IMR-90 (cell line): ENCODE data around the gene AKAP6. TPM values are rescaled to one million over a fixed set of nuclear protein-coding genes. Genes with fewer than 3 reads are reported as not detected.

Experiments
- ATAC-seq: fragments of 200-7000 bp; cut with Tn5 transposase; 2 replicates; pipeline ENCODE4 v1.9.1; 2020; ENCODE audit warnings: low read depth, mild to moderate bottlenecking, moderate library complexity
- BruUV-seq: library from RNA; stranded (reverse); fragments of 400-500 nt; replicated peaks from 2 replicates; lab custom pipeline; 2021; lab: Mats Ljungman, UMichigan
- CTCF ChIA-PET: fragments of 300-600 bp; formaldehyde crosslinking; extraction: SDS; loops from one replicate; lab custom pipeline; 2021; ENCODE audit warnings: antibody characterized with exemption; lab: Yijun Ruan, JAX
- POLR2A ChIA-PET: fragments of 300-600 bp; sonication (Branson Sonifier 250); formaldehyde crosslinking; loops from one replicate; lab custom pipeline; 2022; ENCODE audit warnings: antibody characterized with exemption; ENCODE audit not compliant: unreplicated experiment; lab: Charles Lee
- DNase-seq: peaks from one replicate; pipeline ENCODE4 v3.0.0; 2013
- H2AFZ ChIP-seq: replicated peaks from 2 replicates; pipeline ENCODE3; 2013; ENCODE audit warnings: low read length, mild to moderate bottlenecking; ENCODE audit not compliant: poor library complexity
- H2AK5ac ChIP-seq: 2 replicates; pipeline ENCODE4 v1.6.1; 2013; ENCODE audit warnings: low read depth, low read length, inconsistent platforms
- H2AK9ac ChIP-seq: replicated peaks from 2 replicates; pipeline ENCODE3; 2013; ENCODE audit warnings: mild to moderate bottlenecking, low read depth, low read length, moderate library complexity; ENCODE audit not compliant: poor library complexity
- H2BK120ac ChIP-seq: 2 replicates; pipeline ENCODE4 v1.6.1; 2013; ENCODE audit warnings: low read depth, low read length, inconsistent platforms
- H2BK15ac ChIP-seq: 3 replicates; pipeline ENCODE4 v1.6.1; 2013; ENCODE audit warnings: low read depth, low read length, inconsistent platforms
- H2BK20ac ChIP-seq: 2 replicates; pipeline ENCODE4 v1.6.1; 2013; ENCODE audit warnings: low read depth, mild to moderate bottlenecking, inconsistent platforms, low read length, moderate library complexity
- H2BK5ac ChIP-seq: 2 replicates; pipeline ENCODE4 v1.6.1; 2013; ENCODE audit warnings: mild to moderate bottlenecking, low read depth, low read length, inconsistent platforms; ENCODE audit not compliant: poor library complexity, severe bottlenecking
- H3K14ac ChIP-seq: replicated peaks from 2 replicates; pipeline ENCODE4 v1.6.1; 2013; ENCODE audit warnings: low read depth, low read length, inconsistent platforms
- H3K18ac ChIP-seq: 2 replicates; pipeline ENCODE4 v1.6.1; 2013; ENCODE audit warnings: low read depth, low read length, control low read depth
- H3K23ac ChIP-seq: 2 replicates; pipeline ENCODE4 v1.6.1; 2013; ENCODE audit warnings: low read depth, low read length, inconsistent platforms
- H3K27ac ChIP-seq: 2 replicates; pipeline ENCODE4 v1.5.1; 2013; ENCODE audit warnings: mild to moderate bottlenecking, control low read depth, low read length; ENCODE audit not compliant: insufficient read depth
- H3K27me3 ChIP-seq: 2 replicates; pipeline ENCODE4 v1.6.1; 2013; ENCODE audit warnings: low read length; ENCODE audit not compliant: control insufficient read depth, insufficient read depth
- H3K36me3 ChIP-seq: 2 replicates; pipeline ENCODE4 v1.6.1; 2013; ENCODE audit warnings: low read length, mixed read lengths; ENCODE audit not compliant: control insufficient read depth, insufficient read depth
- H3K4ac ChIP-seq: 2 replicates; pipeline ENCODE4 v1.6.1; 2013; ENCODE audit warnings: low read depth, low read length, inconsistent platforms
- H3K4me1 ChIP-seq: 2 replicates; pipeline ENCODE4 v1.6.1; 2013; ENCODE audit warnings: low read length, mixed read lengths; ENCODE audit not compliant: control insufficient read depth, insufficient read depth
- H3K4me2 ChIP-seq: 2 replicates; pipeline ENCODE4 v1.6.1; 2013; ENCODE audit warnings: low read depth, mild to moderate bottlenecking, control low read depth, low read length, moderate library complexity
- H3K4me3 ChIP-seq: 2 replicates; pipeline ENCODE4 v1.5.1; 2013; ENCODE audit warnings: low read depth, mild to moderate bottlenecking, control low read depth, low read length, moderate library complexity; ENCODE audit not compliant: insufficient read depth
- H3K56ac ChIP-seq: 2 replicates; pipeline ENCODE4 v1.6.1; 2013; ENCODE audit warnings: low read length, inconsistent platforms; ENCODE audit not compliant: insufficient read depth; ENCODE audit errors: extremely low read depth
- H3K79me1 ChIP-seq, 2 experiments: 2 replicates each; pipeline ENCODE4 v1.6.1; 2013; ENCODE audit warnings: low read length in 2 of 2, inconsistent platforms in 1 of 2, low read depth in 1 of 2
- H3K9ac ChIP-seq: 2 replicates; pipeline ENCODE4 v1.6.1; 2013; ENCODE audit warnings: low read depth, low read length, control low read depth
- H3K9me1 ChIP-seq: 2 replicates; pipeline ENCODE4 v1.6.1; 2013; ENCODE audit warnings: low read length, inconsistent platforms; ENCODE audit not compliant: insufficient read depth
- H3K9me3 ChIP-seq: 2 replicates; pipeline ENCODE4 v1.6.1; 2013; ENCODE audit warnings: low read length; ENCODE audit not compliant: control insufficient read depth, insufficient read depth
- H4K20me1 ChIP-seq: 2 replicates; pipeline ENCODE4 v1.6.1; 2013; ENCODE audit warnings: low read length, inconsistent platforms; ENCODE audit not compliant: insufficient read depth
- H4K5ac ChIP-seq: 2 replicates; pipeline ENCODE4 v1.6.1; 2013; ENCODE audit warnings: mild to moderate bottlenecking, low read depth, low read length, control low read depth
- H4K8ac ChIP-seq, 2 experiments: 2 replicates each; pipeline ENCODE4 v1.6.1; 2013; ENCODE audit warnings: low read depth in 2 of 2, low read length in 2 of 2, control low read depth in 1 of 2, inconsistent platforms in 1 of 2
- H4K91ac ChIP-seq: 2 replicates; pipeline ENCODE4 v1.6.1; 2013; ENCODE audit warnings: low read depth, low read length, inconsistent platforms; ENCODE audit not compliant: insufficient read depth
- BHLHE40 ChIP-seq: fragments of 150-350 bp; IDR thresholded peaks from 2 replicates; pipeline ENCODE4 v1.6.1; 2016; ENCODE audit warnings: mild to moderate bottlenecking, low read depth, low read length
- CEBPB ChIP-seq: IDR thresholded peaks from 2 replicates; pipeline ENCODE4 v1.6.1; 2012; ENCODE audit warnings: low read depth, low read length, improper control_type of control experiment
- CHD1 ChIP-seq: IDR thresholded peaks from 2 replicates; pipeline ENCODE4 v1.6.1; 2012; ENCODE audit warnings: low read depth, low read length, improper control_type of control experiment
- CTCF ChIP-seq: conservative IDR thresholded peaks from 2 replicates; pipeline ENCODE4 v1.5.1; 2012; ENCODE audit warnings: mild to moderate bottlenecking, low read depth, low read length, improper control_type of control experiment
- ELK1 ChIP-seq: fragments of 150-350 bp; IDR thresholded peaks from 2 replicates; pipeline ENCODE4 v1.6.1; 2016; ENCODE audit warnings: low read depth, mild to moderate bottlenecking, low read length, moderate library complexity, borderline replicate concordance
- FOS ChIP-seq: fragments of 150-350 bp; IDR thresholded peaks from 2 replicates; pipeline ENCODE4 v1.6.1; 2016; ENCODE audit warnings: low read depth, low read length
- MAFK ChIP-seq: IDR thresholded peaks from 2 replicates; pipeline ENCODE4 v1.6.1; 2012; ENCODE audit warnings: low read depth, low read length, improper control_type of control experiment
- MAZ ChIP-seq: IDR thresholded peaks from 2 replicates; pipeline ENCODE4 v1.6.1; 2012; ENCODE audit warnings: low read depth, mild to moderate bottlenecking, low read length, improper control_type of control experiment, moderate library complexity, borderline replicate concordance
- MXI1 ChIP-seq: IDR thresholded peaks from 2 replicates; pipeline ENCODE4 v1.6.1; 2012; ENCODE audit warnings: low read depth, mild to moderate bottlenecking, low read length, moderate library complexity, borderline replicate concordance
- NFE2L2 ChIP-seq: fragments of 150-350 bp; IDR thresholded peaks from 2 replicates; pipeline ENCODE4 v1.6.1; 2016; ENCODE audit warnings: low read depth, mild to moderate bottlenecking, low read length
- POLR2A ChIP-seq: IDR thresholded peaks from 2 replicates; pipeline ENCODE4 v1.6.1; 2012; ENCODE audit warnings: mild to moderate bottlenecking, low read depth, low read length
- RAD21 ChIP-seq: IDR thresholded peaks from 2 replicates; pipeline ENCODE4 v1.6.1; 2012; ENCODE audit warnings: low read length, improper control_type of control experiment
- RCOR1 ChIP-seq: IDR thresholded peaks from 2 replicates; pipeline ENCODE4 v1.6.1; 2012; ENCODE audit warnings: mild to moderate bottlenecking, low read length, improper control_type of control experiment; ENCODE audit not compliant: insufficient replicate concordance
- RFX5 ChIP-seq: IDR thresholded peaks from 2 replicates; pipeline ENCODE4 v1.8.0; 2012; ENCODE audit warnings: low read depth, mild to moderate bottlenecking, low read length, moderate library complexity
- SMC3 ChIP-seq: fragments of 150-350 bp; IDR thresholded peaks from 2 replicates; pipeline ENCODE4 v1.6.1; 2016; ENCODE audit warnings: low read depth, mild to moderate bottlenecking, antibody characterized with exemption, low read length, moderate library complexity
- USF2 ChIP-seq: fragments of 150-350 bp; IDR thresholded peaks from 2 replicates; pipeline ENCODE4 v1.6.1; 2017; ENCODE audit warnings: mild to moderate bottlenecking, antibody characterized with exemption, low read length, low read depth
- WGBS, 2 experiments: methylation state at CpG; one replicate each; pipeline versions ENCODE4 v1.1.5 to v1.1.7; 2013; ENCODE audit warnings: missing lambda C conversion rate in 2 of 2; ENCODE audit not compliant: insufficient read length in 1 of 2; ENCODE audit errors: extremely low coverage in 2 of 2; 5-methylcytosine and 5-hydroxymethylcytosine counted together
- dilution Hi-C: fragments of 300-500 bp; cut with HindIII; formaldehyde crosslinking; loops from one replicate; pipeline ENCODE4 v1.14.3; 2018; ENCODE audit warnings: low sequenced_read_pairs; ENCODE audit not compliant: unreplicated experiment
- in situ Hi-C: fragments of 300-500 bp; cut with MboI; formaldehyde crosslinking; loops from 3 replicates; pipeline ENCODE4 v1.14.3; 2019; ENCODE audit warnings: low sequenced_read_pairs, inconsistent platforms, mixed read lengths
- intact Hi-C: fragments of 100-400 bp; cut with micrococcal nuclease; formaldehyde crosslinking; loops from 2 replicates; pipeline ENCODE4 v1.10.0; 2022
- polyA plus RNA-seq, 3 experiments: library from polyadenylated mRNA; depleted of rRNA; stranded (reverse); fragments of >200 nt; gene quantifications; 2 replicates each; pipeline ENCODE4 v1.2.3, GENCODE V29; 2012; ENCODE audit warnings: low replicate concordance in 1 of 3
- total RNA-seq: library from RNA; depleted of rRNA; stranded (reverse); fragments of >200 nt; gene quantifications from 2 replicates; pipeline ENCODE4 v1.2.3, GENCODE V29; 2012

Gene AKAP6
- total and polyA plus RNA-seq, 2 of the 4 experiments (the other 2 are of a cell fraction), result 0.22 to 1.6 TPM

- H3K9me3 ChIP-seq, result no peaks in the 10 kb centered on the region
- intact Hi-C loops, result loop anchor here (10.0 kb wide), 1 partner anchor 553 kb away; no protein-coding TSS in a partner anchor
- peak overlapping the region; percentile 61 for H3K23ac ChIP-seq
- ChIA-PET POLR2A (no interaction called here), CTCF (interaction anchor here (0.8 kb wide), 1 partner anchor 36 kb away, joined by 3 read pairs; no protein-coding TSS in a partner anchor)
- peak overlapping the region; percentile 77; the same call in 2 of the 3 replicates for H2BK15ac ChIP-seq
- no peak for DNase-seq
- TF ChIP-seq NFE2L2 (no peak), RFX5 (no peak), FOS (no peak), RAD21 (no peak), CTCF (no peak), MXI1 (no peak), SMC3 (no peak), POLR2A (no peak), CHD1 (no peak), RCOR1 (no peak), MAFK (no peak), USF2 (no peak), ELK1 (no peak), MAZ (no peak), CEBPB (no peak), BHLHE40 (no peak)
- no peak overlapping the region for H3K4me3 ChIP-seq
- no peak overlapping the region for H2AK9ac ChIP-seq
- no peaks in the 10 kb centered on the region for H3K79me1 ChIP-seq
- H3K56ac ChIP-seq, result no peak overlapping the region
- H2BK120ac ChIP-seq, result peak overlapping the region; percentile 83
- H3K14ac ChIP-seq, result peak overlapping the region; percentile 28
- H3K9me1 ChIP-seq, result peaks cover 18% of the 10 kb centered on the region
- BruUV-seq, result no TSS peak
- H3K18ac ChIP-seq, result peak overlapping the region; percentile 81; the same call in 1 of the 2 replicates
- no peaks in the 10 kb centered on the region for H4K20me1 ChIP-seq
- H2AFZ ChIP-seq, result peak overlapping the region; percentile 51
- H3K4me1 ChIP-seq, result peaks cover 24% of the 10 kb centered on the region
- no peaks in the 10 kb centered on the region for H3K27me3 ChIP-seq
- H3K36me3 ChIP-seq, result no peaks in the 10 kb centered on the region
- no peak overlapping the region for H3K9ac ChIP-seq
- H4K8ac ChIP-seq, result peak overlapping the region; percentile 5 to 80
- peak overlapping the region; percentile 83 for H4K91ac ChIP-seq
- H3K27ac ChIP-seq, result 0 out of 2 replicates have a peak overlapping the region, but pooled peaks have one; percentile 10
- peak overlapping the region; percentile 51 for H2BK20ac ChIP-seq
- peak overlapping the region; percentile 75; the same call in 1 of the 2 replicates for H4K5ac ChIP-seq
- peak overlapping the region; percentile 72; the same call in 1 of the 2 replicates for H2AK5ac ChIP-seq
- H3K4ac ChIP-seq, result peak overlapping the region; percentile 82
- dilution Hi-C loops, result no loop called here
- no peak for ATAC-seq
- in situ Hi-C loops, result no loop called here
- WGBS, 2 experiments, result 90% methylated on average over 2 of the region's 3 CpGs; no CpG with 5 or more reads in 1 of the 2 experiments
- peak overlapping the region; percentile 41 for H2BK5ac ChIP-seq
- H3K4me2 ChIP-seq, result no peak overlapping the region
These were observed 149.0 kb downstream of the AKAP6 start for GRCh38 chr14:32478050-32478449.
